K562 (cell line): ENCODE measurements around the gene RPS19BP1. TPM values are rescaled to one million over a fixed set of nuclear protein-coding genes. Genes with fewer than 3 reads are reported as not detected.
A peak's percentile ranks its signal among the peaks of the same experiment; 100 is the strongest.

ENCODE experiments used
- BRF1 ChIP-seq: IDR thresholded peaks from 3 replicates; pipeline ENCODE4 v1.6.1; 2011; ENCODE audit warnings: borderline replicate concordance, mild to moderate bottlenecking; ENCODE audit not compliant: insufficient read length; ENCODE audit errors: extremely low read depth
- CBFA2T2 ChIP-seq: fragments of 450-650 bp; conservative IDR thresholded peaks from 2 replicates; pipeline ENCODE4 v1.6.1; 2017; ENCODE audit warnings: mild to moderate bottlenecking
- CREM ChIP-seq: IDR thresholded peaks from 2 replicates; pipeline ENCODE4 v1.6.1; 2014; ENCODE audit warnings: antibody characterized with exemption, low read depth
- HMGN3 ChIP-seq: IDR thresholded peaks from 2 replicates; pipeline ENCODE4 v1.6.1; 2011; ENCODE audit warnings: borderline replicate concordance, low read depth, mild to moderate bottlenecking, mixed read lengths, low read length; ENCODE audit not compliant: insufficient read length; ENCODE audit errors: extremely low read depth
- JUN ChIP-seq, 2 experiments: sonication (generic) in 1 of 2; formaldehyde crosslinking in 1 of 2; IDR thresholded peaks; 2 replicates each; pipeline versions ENCODE4 v1.6.1 to v1.8.0; 2012 to 2022; ENCODE audit warnings: borderline replicate concordance in 2 of 2, mild to moderate bottlenecking in 2 of 2, improper control_type of control experiment in 1 of 2, low read depth in 1 of 2, low read length in 1 of 2, missing genetic modification reagents in 1 of 2
- NR4A1 ChIP-seq, 2 experiments: fragments of 250-450 bp in 1 of 2; fragments of 450-650 bp in 1 of 2; sonication (Bioruptor Pico) in 1 of 2; IDR thresholded peaks; 2 replicates each; pipeline versions ENCODE4 v1.4.0 to v1.6.1; 2016 to 2020; ENCODE audit warnings: mild to moderate bottlenecking in 2 of 2, missing compliant biosample characterization in 1 of 2, missing genetic modification characterization in 1 of 2, moderate library complexity in 1 of 2
- PML ChIP-seq: IDR thresholded peaks from 2 replicates; pipeline ENCODE4 v1.6.1; 2012; ENCODE audit warnings: low read length, inconsistent platforms
- POLR2H ChIP-seq: IDR thresholded peaks from 2 replicates; pipeline ENCODE4 v1.6.1; 2016; ENCODE audit warnings: missing genetic modification characterization, low read depth, mild to moderate bottlenecking, control low read depth, missing compliant biosample characterization, moderate library complexity
- REST ChIP-seq, 2 experiments: fragments of 450-650 bp; formaldehyde crosslinking in 1 of 2; IDR thresholded peaks; 2 replicates each; pipeline versions ENCODE4 v1.4.0 to v1.6.1; 2014 to 2020; ENCODE audit warnings: mild to moderate bottlenecking in 2 of 2, borderline replicate concordance in 1 of 2, low read depth in 1 of 2
- SRSF1 ChIP-seq: fragments of 200-400 bp; formaldehyde crosslinking; IDR thresholded peaks from 2 replicates; pipeline ENCODE4 v1.6.1; 2017; ENCODE audit warnings: mild to moderate bottlenecking, low read depth, low read length, moderate library complexity
- STAT5A ChIP-seq: IDR thresholded peaks from 2 replicates; pipeline ENCODE4 v1.6.1; 2012; ENCODE audit warnings: low read length, inconsistent platforms, borderline replicate concordance
- ZNF133 ChIP-seq: fragments of 250-450 bp; sonication (Bioruptor Pico); IDR thresholded peaks from 2 replicates; pipeline ENCODE4 v1.4.0; 2020; ENCODE audit warnings: mild to moderate bottlenecking
- ZNF586 ChIP-seq: fragments of 450-650 bp; formaldehyde crosslinking; conservative IDR thresholded peaks from 2 replicates; pipeline ENCODE4 v1.4.0; 2020; ENCODE audit warnings: mild to moderate bottlenecking, moderate library complexity
- polyA plus RNA-seq, 8 experiments: library from polyadenylated mRNA; depleted of rRNA in 4 of 8; stranded (reverse) in 5 of 8; unstranded in 3 of 8; fragments of >200 nt; fragmentation: Nextera tagmentation in 2 of 8; fragmentation: Illumina TruSeq in 1 of 8; extraction: Ambion mirVana in 2 of 8; extraction: Trizol in 1 of 8; gene quantifications; 2 replicates each; pipeline versions ENCODE4 v1.2.1 to v1.2.3, GENCODE V29; 2011 to 2014; ENCODE audit warnings: inconsistent platforms in 1 of 8, missing spikeins in 1 of 8
- total RNA-seq, 7 experiments: library from RNA; depleted of rRNA in 6 of 7; stranded (reverse); fragments of >200 nt in 6 of 7; fragmentation: Illumina TruSeq in 2 of 7; extraction: Trizol in 2 of 7; gene quantifications; 2 replicates each; pipeline versions ENCODE4 v1.2.1 to v1.2.3, GENCODE V29; 2011 to 2021; ENCODE audit warnings: low replicate concordance in 1 of 7
- TF ChIP-seq, protein P1 (sequence below): fragments of 450-650 bp; IDR thresholded peaks from 2 replicates; pipeline ENCODE4 v1.6.1; 2016; ENCODE audit warnings: low read depth, mild to moderate bottlenecking, moderate library complexity

The RPS19BP1 gene
- total and polyA plus RNA-seq, 9 of the 15 experiments (the other 6 are each of a cell fraction or from before 2014, with no cell fraction given), result 3.0 to 223 (median 84.3) TPM

GRCh38 chr22:39490135-39490798, 42.3 kb downstream of the RPS19BP1 start (continued):
- TF ChIP-seq SRSF1, result no peak
- TF ChIP-seq, protein P1, sequence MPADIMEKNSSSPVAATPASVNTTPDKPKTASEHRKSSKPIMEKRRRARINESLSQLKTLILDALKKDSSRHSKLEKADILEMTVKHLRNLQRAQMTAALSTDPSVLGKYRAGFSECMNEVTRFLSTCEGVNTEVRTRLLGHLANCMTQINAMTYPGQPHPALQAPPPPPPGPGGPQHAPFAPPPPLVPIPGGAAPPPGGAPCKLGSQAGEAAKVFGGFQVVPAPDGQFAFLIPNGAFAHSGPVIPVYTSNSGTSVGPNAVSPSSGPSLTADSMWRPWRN, result no peak
- TF ChIP-seq HMGN3, result no peak
- TF ChIP-seq BRF1, result no peak
- no peak for TF ChIP-seq ZNF586 (CRISPR knock-in tag)
- peak; percentile 22; the same call in 1 of the 2 replicates for TF ChIP-seq CREM
- TF ChIP-seq JUN (IDR thresholded peaks at IDR 0.05; ENCODE audit: borderline replicate concordance, low read depth, low read length), result 0 out of 2 replicates have a peak, but pooled peaks have one; percentile 10
- TF ChIP-seq JUN (CRISPR knock-in tag; IDR thresholded peaks at IDR 0.05; ENCODE audit: borderline replicate concordance), result no peak
- TF ChIP-seq REST (IDR thresholded peaks at IDR 0.05; ENCODE audit: borderline replicate concordance), result peak; percentile 79
- TF ChIP-seq REST (CRISPR knock-in tag; IDR thresholded peaks at IDR 0.05; ENCODE audit: low read depth), result no peak
- no peak for TF ChIP-seq PML
- no peak for TF ChIP-seq ZNF133 (CRISPR knock-in tag)
- TF ChIP-seq POLR2H (tag), result no peak
- TF ChIP-seq NR4A1 (CRISPR knock-in tag; IDR thresholded peaks at IDR 0.05), result no peak
- TF ChIP-seq NR4A1 (tag; IDR thresholded peaks at IDR 0.05), result no peak
- TF ChIP-seq STAT5A, result no peak
- TF ChIP-seq CBFA2T2, result peak; percentile 68
